HEK293 (cell line): ENCODE measurements around the gene KRT13.

Experiments
- CTCF ChIP-seq: fragments of 450-650 bp; formaldehyde crosslinking; IDR thresholded peaks from 2 replicates; pipeline ENCODE4 v1.5.1; 2016; ENCODE audit warnings: missing biosample characterization, missing genetic modification characterization
- EGR2 ChIP-seq: fragments of 450-650 bp; formaldehyde crosslinking; IDR thresholded peaks from 2 replicates; pipeline ENCODE4 v1.5.1; 2016; ENCODE audit warnings: low read depth, missing biosample characterization, missing genetic modification characterization
- HOXA7 ChIP-seq: sonication (generic); formaldehyde crosslinking; IDR thresholded peaks from 2 replicates; pipeline ENCODE4 v1.8.1; 2022; ENCODE audit warnings: missing genetic modification reagents, borderline replicate concordance
- PRDM10 ChIP-seq: fragments of 450-650 bp; formaldehyde crosslinking; IDR thresholded peaks from 2 replicates; pipeline ENCODE4 v1.5.1; 2016; ENCODE audit warnings: missing biosample characterization, missing genetic modification characterization
- ZNF169 ChIP-seq: fragments of 450-650 bp; formaldehyde crosslinking; IDR thresholded peaks from 2 replicates; pipeline ENCODE4 v1.5.1; 2016; ENCODE audit warnings: missing biosample characterization, missing genetic modification characterization
- ZNF221 ChIP-seq: fragments of 450-650 bp; formaldehyde crosslinking; IDR thresholded peaks from 2 replicates; pipeline ENCODE4 v1.5.1; 2017; ENCODE audit warnings: missing biosample characterization, missing genetic modification characterization, borderline replicate concordance
- ZNF449 ChIP-seq: fragments of 450-650 bp; formaldehyde crosslinking; IDR thresholded peaks from 2 replicates; pipeline ENCODE4 v1.5.1; 2017; ENCODE audit warnings: missing biosample characterization, mild to moderate bottlenecking, missing genetic modification characterization, moderate library complexity
- ZNF549 ChIP-seq: fragments of 450-650 bp; IDR thresholded peaks from 2 replicates; pipeline ENCODE4 v1.5.1; 2018; ENCODE audit warnings: missing biosample characterization, missing genetic modification characterization, mild to moderate bottlenecking, inconsistent platforms, moderate library complexity
- ZNF585B ChIP-seq: fragments of 450-650 bp; formaldehyde crosslinking; IDR thresholded peaks from 2 replicates; pipeline ENCODE4 v1.5.1; 2016; ENCODE audit warnings: missing biosample characterization, missing genetic modification characterization
- ZNF777 ChIP-seq: fragments of 450-650 bp; formaldehyde crosslinking; IDR thresholded peaks from 2 replicates; pipeline ENCODE4 v1.5.1; 2017; ENCODE audit warnings: missing biosample characterization, missing genetic modification characterization, borderline replicate concordance
- TF ChIP-seq, protein P1 (sequence below): fragments of 450-650 bp; formaldehyde crosslinking; IDR thresholded peaks from 2 replicates; pipeline ENCODE4 v1.5.1; 2016; ENCODE audit warnings: missing biosample characterization, missing genetic modification characterization

GRCh38 chr17:41457676-41458075 lies 47.7 kb downstream of the KRT13 start:
- TF ChIP-seq HOXA7 (CRISPR knock-in tag) (no peak), CTCF (no peak), EGR2 (tag by site-specific recombination) (no peak), PRDM10 (tag by site-specific recombination) (no peak), ZNF221 (tag by site-specific recombination) (no peak), ZNF449 (tag by site-specific recombination) (no peak), ZNF777 (no peak), ZNF549 (tag by site-specific recombination) (no peak), ZNF169 (tag by site-specific recombination) (no peak), ZNF585B (tag by site-specific recombination) (no peak)
- TF ChIP-seq, protein P1, sequence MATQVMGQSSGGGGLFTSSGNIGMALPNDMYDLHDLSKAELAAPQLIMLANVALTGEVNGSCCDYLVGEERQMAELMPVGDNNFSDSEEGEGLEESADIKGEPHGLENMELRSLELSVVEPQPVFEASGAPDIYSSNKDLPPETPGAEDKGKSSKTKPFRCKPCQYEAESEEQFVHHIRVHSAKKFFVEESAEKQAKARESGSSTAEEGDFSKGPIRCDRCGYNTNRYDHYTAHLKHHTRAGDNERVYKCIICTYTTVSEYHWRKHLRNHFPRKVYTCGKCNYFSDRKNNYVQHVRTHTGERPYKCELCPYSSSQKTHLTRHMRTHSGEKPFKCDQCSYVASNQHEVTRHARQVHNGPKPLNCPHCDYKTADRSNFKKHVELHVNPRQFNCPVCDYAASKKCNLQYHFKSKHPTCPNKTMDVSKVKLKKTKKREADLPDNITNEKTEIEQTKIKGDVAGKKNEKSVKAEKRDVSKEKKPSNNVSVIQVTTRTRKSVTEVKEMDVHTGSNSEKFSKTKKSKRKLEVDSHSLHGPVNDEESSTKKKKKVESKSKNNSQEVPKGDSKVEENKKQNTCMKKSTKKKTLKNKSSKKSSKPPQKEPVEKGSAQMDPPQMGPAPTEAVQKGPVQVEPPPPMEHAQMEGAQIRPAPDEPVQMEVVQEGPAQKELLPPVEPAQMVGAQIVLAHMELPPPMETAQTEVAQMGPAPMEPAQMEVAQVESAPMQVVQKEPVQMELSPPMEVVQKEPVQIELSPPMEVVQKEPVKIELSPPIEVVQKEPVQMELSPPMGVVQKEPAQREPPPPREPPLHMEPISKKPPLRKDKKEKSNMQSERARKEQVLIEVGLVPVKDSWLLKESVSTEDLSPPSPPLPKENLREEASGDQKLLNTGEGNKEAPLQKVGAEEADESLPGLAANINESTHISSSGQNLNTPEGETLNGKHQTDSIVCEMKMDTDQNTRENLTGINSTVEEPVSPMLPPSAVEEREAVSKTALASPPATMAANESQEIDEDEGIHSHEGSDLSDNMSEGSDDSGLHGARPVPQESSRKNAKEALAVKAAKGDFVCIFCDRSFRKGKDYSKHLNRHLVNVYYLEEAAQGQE (tag by site-specific recombination) = no peak
